ENCODE data around the gene TUBG1.

TUBG1 gene

GRCh38 chr17:42629411-42630009, 20.0 kb downstream of the TUBG1 start:
- Histone ChIP-seq H3K27me3 (ENCODE audit: control insufficient read depth, insufficient read depth, low read length) (no peaks in the 10 kb centered on the region), H3K27ac (ENCODE audit: low read depth, low read length) (no peak overlapping the region), H3K9ac (ENCODE audit: low read length) (no peak overlapping the region), H3K9me3 (ENCODE audit: control insufficient read depth, insufficient read depth, low read depth, low read length) (no peaks in the 10 kb centered on the region), H3K36me3 (ENCODE audit: control insufficient read depth, insufficient read depth, low read length) (no peaks in the 10 kb centered on the region), H3K4me1 (ENCODE audit: control insufficient read depth, insufficient read depth, low read length) (no peaks in the 10 kb centered on the region), H3K4me3 (ENCODE audit: low read depth, low read length) (no peak overlapping the region)

GRCh38 chr17:42632949-42633444, 23.5 kb downstream of the TUBG1 start:
- no peaks in the 10 kb centered on the region for H3K4me1 ChIP-seq (ENCODE audit: control insufficient read depth, insufficient read depth, low read length)
- H3K36me3 ChIP-seq (ENCODE audit: control insufficient read depth, insufficient read depth, low read length): no peaks in the 10 kb centered on the region
- no peak overlapping the region for H3K9ac ChIP-seq (ENCODE audit: low read length)
- no peak overlapping the region for H3K4me3 ChIP-seq (ENCODE audit: low read depth, low read length)
- no peak overlapping the region for H3K27ac ChIP-seq (ENCODE audit: low read depth, low read length)
- no peaks in the 10 kb centered on the region for H3K27me3 ChIP-seq (ENCODE audit: control insufficient read depth, insufficient read depth, low read length)
- no peaks in the 10 kb centered on the region for H3K9me3 ChIP-seq (ENCODE audit: control insufficient read depth, insufficient read depth, low read depth, low read length)

- Histone ChIP-seq H3K9ac (ENCODE audit: low read length) (no peak overlapping the region), H3K4me1 (ENCODE audit: control insufficient read depth, insufficient read depth, low read length) (no peaks in the 10 kb centered on the region), H3K27me3 (ENCODE audit: control insufficient read depth, insufficient read depth, low read length) (no peaks in the 10 kb centered on the region), H3K36me3 (ENCODE audit: control insufficient read depth, insufficient read depth, low read length) (no peaks in the 10 kb centered on the region), H3K4me3 (ENCODE audit: low read depth, low read length) (no peak overlapping the region), H3K9me3 (ENCODE audit: control insufficient read depth, insufficient read depth, low read depth, low read length) (no peaks in the 10 kb centered on the region), H3K27ac (ENCODE audit: low read depth, low read length) (no peak overlapping the region)
These were observed 30.1 kb downstream of the TUBG1 start for GRCh38 chr17:42639525-42640113.

GRCh38 chr17:42640121-42640520, 30.6 kb downstream of the TUBG1 start:
- Histone ChIP-seq H3K9me3 (ENCODE audit: control insufficient read depth, insufficient read depth, low read depth, low read length) (no peaks in the 10 kb centered on the region), H3K4me1 (ENCODE audit: control insufficient read depth, insufficient read depth, low read length) (no peaks in the 10 kb centered on the region), H3K9ac (ENCODE audit: low read length) (no peak overlapping the region), H3K4me3 (ENCODE audit: low read depth, low read length) (no peak overlapping the region), H3K27ac (ENCODE audit: low read depth, low read length) (no peak overlapping the region), H3K27me3 (ENCODE audit: control insufficient read depth, insufficient read depth, low read length) (no peaks in the 10 kb centered on the region), H3K36me3 (ENCODE audit: control insufficient read depth, insufficient read depth, low read length) (no peaks in the 10 kb centered on the region)

GRCh38 chr17:42642336-42642735, 32.9 kb downstream of the TUBG1 start:
- Histone ChIP-seq H3K4me3 (ENCODE audit: low read depth, low read length) (no peak overlapping the region), H3K27me3 (ENCODE audit: control insufficient read depth, insufficient read depth, low read length) (no peaks in the 10 kb centered on the region), H3K9me3 (ENCODE audit: control insufficient read depth, insufficient read depth, low read depth, low read length) (no peaks in the 10 kb centered on the region), H3K4me1 (ENCODE audit: control insufficient read depth, insufficient read depth, low read length) (no peaks in the 10 kb centered on the region), H3K9ac (ENCODE audit: low read length) (no peak overlapping the region), H3K27ac (ENCODE audit: low read depth, low read length) (no peak overlapping the region), H3K36me3 (ENCODE audit: control insufficient read depth, insufficient read depth, low read length) (no peaks in the 10 kb centered on the region)

- Histone ChIP-seq H3K27me3 (ENCODE audit: control insufficient read depth, insufficient read depth, low read length) (no peaks in the 10 kb centered on the region), H3K4me1 (ENCODE audit: control insufficient read depth, insufficient read depth, low read length) (no peaks in the 10 kb centered on the region), H3K9me3 (ENCODE audit: control insufficient read depth, insufficient read depth, low read depth, low read length) (no peaks in the 10 kb centered on the region), H3K4me3 (ENCODE audit: low read depth, low read length) (no peak overlapping the region), H3K36me3 (ENCODE audit: control insufficient read depth, insufficient read depth, low read length) (no peaks in the 10 kb centered on the region), H3K9ac (ENCODE audit: low read length) (no peak overlapping the region), H3K27ac (ENCODE audit: low read depth, low read length) (no peak overlapping the region)
These were observed 38.3 kb downstream of the TUBG1 start for GRCh38 chr17:42647778-42648177.

- peaks cover 4% of the 10 kb centered on the region; the same call in 1 of the 2 replicates for H3K4me1 ChIP-seq (ENCODE audit: control insufficient read depth, insufficient read depth, low read length)
- H3K27me3 ChIP-seq (ENCODE audit: control insufficient read depth, insufficient read depth, low read length): no peaks in the 10 kb centered on the region
- no peak overlapping the region for H3K9ac ChIP-seq (ENCODE audit: low read length)
- no peak overlapping the region for H3K27ac ChIP-seq (ENCODE audit: low read depth, low read length)
- no peak overlapping the region for H3K4me3 ChIP-seq (ENCODE audit: low read depth, low read length)
- H3K9me3 ChIP-seq (ENCODE audit: control insufficient read depth, insufficient read depth, low read depth, low read length): no peaks in the 10 kb centered on the region
- no peaks in the 10 kb centered on the region for H3K36me3 ChIP-seq (ENCODE audit: control insufficient read depth, insufficient read depth, low read length)
These were observed 41.9 kb downstream of the TUBG1 start for GRCh38 chr17:42651392-42651791.

- Histone ChIP-seq H3K27me3 (ENCODE audit: control insufficient read depth, insufficient read depth, low read length) (no peaks in the 10 kb centered on the region), H3K36me3 (ENCODE audit: control insufficient read depth, insufficient read depth, low read length) (no peaks in the 10 kb centered on the region), H3K4me3 (ENCODE audit: low read depth, low read length) (peak overlapping the region; percentile 31), H3K9me3 (ENCODE audit: control insufficient read depth, insufficient read depth, low read depth, low read length) (no peaks in the 10 kb centered on the region), H3K4me1 (ENCODE audit: control insufficient read depth, insufficient read depth, low read length) (peaks cover 4% of the 10 kb centered on the region; the same call in 1 of the 2 replicates), H3K27ac (ENCODE audit: low read depth, low read length) (no peak overlapping the region; the same call in 1 of the 2 replicates), H3K9ac (ENCODE audit: low read length) (peak overlapping the region; percentile 55)
These were observed 44.0 kb downstream of the TUBG1 start for GRCh38 chr17:42653179-42654124.

GRCh38 chr17:42655528-42655927, 46.0 kb downstream of the TUBG1 start:
- H3K9ac ChIP-seq (ENCODE audit: low read length): no peak overlapping the region
- no peaks in the 10 kb centered on the region; the same call in 1 of the 2 replicates for H3K36me3 ChIP-seq (ENCODE audit: control insufficient read depth, insufficient read depth, low read length)
- H3K27ac ChIP-seq (ENCODE audit: low read depth, low read length): no peak overlapping the region
- H3K9me3 ChIP-seq (ENCODE audit: control insufficient read depth, insufficient read depth, low read depth, low read length): no peaks in the 10 kb centered on the region
- no peaks in the 10 kb centered on the region for H3K27me3 ChIP-seq (ENCODE audit: control insufficient read depth, insufficient read depth, low read length)
- no peak overlapping the region for H3K4me3 ChIP-seq (ENCODE audit: low read depth, low read length)
- H3K4me1 ChIP-seq (ENCODE audit: control insufficient read depth, insufficient read depth, low read length): peaks cover 12% of the 10 kb centered on the region

- Histone ChIP-seq H3K4me3 (ENCODE audit: low read depth, low read length) (no peak overlapping the region), H3K9ac (ENCODE audit: low read length) (no peak overlapping the region), H3K9me3 (ENCODE audit: control insufficient read depth, insufficient read depth, low read depth, low read length) (no peaks in the 10 kb centered on the region), H3K4me1 (ENCODE audit: control insufficient read depth, insufficient read depth, low read length) (peaks cover 17% of the 10 kb centered on the region), H3K36me3 (ENCODE audit: control insufficient read depth, insufficient read depth, low read length) (peaks cover 21% of the 10 kb centered on the region), H3K27me3 (ENCODE audit: control insufficient read depth, insufficient read depth, low read length) (no peaks in the 10 kb centered on the region), H3K27ac (ENCODE audit: low read depth, low read length) (no peak overlapping the region)
These were observed 48.5 kb downstream of the TUBG1 start for GRCh38 chr17:42657824-42658588.
